Stimulated activated memory B cell treated with anti-CD40 and anti-IgM and Interleukin-4, amounts not matched to agents 10 μg/mL and 1 μg/mL and 100 μg/mL, for 72 hours (primary cell): ENCODE measurements around the gene CCDC187.

Experiments used
- ATAC-seq: fragments of 150-1000 bp; cut with Tn5 transposase; 2 replicates; pipeline ENCODE4 v1.10.0; 2021
- H3K27ac Mint-ChIP-seq: one replicate; pipeline ENCODE4 v1.8.0; 2022; ENCODE audit warnings: mild to moderate bottlenecking, mixed read lengths
- H3K27me3 Mint-ChIP-seq: one replicate; pipeline ENCODE4 v1.8.0; 2022; ENCODE audit warnings: mixed read lengths
- H3K36me3 Mint-ChIP-seq: one replicate; pipeline ENCODE4 v1.8.0; 2022; ENCODE audit warnings: mixed read lengths
- H3K4me1 Mint-ChIP-seq: one replicate; pipeline ENCODE4 v1.8.0; 2022; ENCODE audit warnings: mixed read lengths
- H3K4me3 Mint-ChIP-seq: one replicate; pipeline ENCODE4 v1.8.0; 2022; ENCODE audit warnings: mild to moderate bottlenecking, moderate library complexity, mixed read lengths
- H3K9me3 Mint-ChIP-seq: one replicate; pipeline ENCODE4 v1.8.0; 2022; ENCODE audit warnings: mixed read lengths

Gene CCDC187

GRCh38 chr9:136342181-136343120 is 38.6 kb upstream of the CCDC187 start:
- Mint-ChIP-seq H3K9me3 (no peaks in the 10 kb centered on the region), H3K4me3 (no peak overlapping the region), H3K27me3 (peaks cover 18% of the 10 kb centered on the region), H3K36me3 (no peaks in the 10 kb centered on the region), H3K4me1 (peaks cover 8% of the 10 kb centered on the region), H3K27ac (no peak overlapping the region)
- ATAC-seq: peak; percentile 52

- ATAC-seq: no peak
- Mint-ChIP-seq H3K27ac (no peak overlapping the region), H3K36me3 (no peaks in the 10 kb centered on the region), H3K4me1 (peaks cover 8% of the 10 kb centered on the region), H3K9me3 (no peaks in the 10 kb centered on the region), H3K4me3 (no peak overlapping the region), H3K27me3 (peaks cover 11% of the 10 kb centered on the region)
Measured at GRCh38 chr9:136341769-136342168, 37.9 kb upstream of the CCDC187 start.

GRCh38 chr9:136341042-136341655 is 37.3 kb upstream of the CCDC187 start:
- no peaks in the 10 kb centered on the region for H3K9me3 Mint-ChIP-seq
- no peak overlapping the region for H3K27ac Mint-ChIP-seq
- H3K4me3 Mint-ChIP-seq: no peak overlapping the region
- H3K36me3 Mint-ChIP-seq: no peaks in the 10 kb centered on the region
- ATAC-seq: no peak
- peaks cover 8% of the 10 kb centered on the region for H3K4me1 Mint-ChIP-seq
- H3K27me3 Mint-ChIP-seq: peaks cover 10% of the 10 kb centered on the region

GRCh38 chr9:136340356-136341041 is 36.6 kb upstream of the CCDC187 start:
- Mint-ChIP-seq H3K4me3 (no peak overlapping the region), H3K27ac (no peak overlapping the region), H3K4me1 (peaks cover 8% of the 10 kb centered on the region), H3K9me3 (no peaks in the 10 kb centered on the region), H3K36me3 (no peaks in the 10 kb centered on the region), H3K27me3 (peaks cover 10% of the 10 kb centered on the region)
- no peak for ATAC-seq

DNA sequence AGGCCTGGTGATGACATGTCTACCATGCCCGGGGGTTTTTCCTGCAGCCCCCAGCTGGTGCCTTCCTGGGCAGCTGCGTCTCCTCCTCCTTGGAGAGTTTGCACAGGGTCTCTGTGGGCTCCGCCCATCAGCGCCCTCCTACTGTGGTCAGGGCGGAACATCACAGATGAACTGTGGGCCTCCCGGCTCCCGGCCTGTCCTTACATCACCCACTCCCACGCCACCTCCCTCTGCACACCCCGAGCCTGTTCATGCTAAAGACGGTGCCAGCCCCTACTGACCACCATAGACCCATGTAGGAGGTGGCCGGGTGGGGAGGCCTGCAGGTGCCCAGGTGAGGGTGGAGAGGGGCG is 36.0 kb upstream of the CCDC187 start:
- Mint-ChIP-seq H3K4me3 (no peak overlapping the region), H3K9me3 (no peaks in the 10 kb centered on the region), H3K27ac (no peak overlapping the region), H3K27me3 (peaks cover 6% of the 10 kb centered on the region), H3K36me3 (no peaks in the 10 kb centered on the region), H3K4me1 (peaks cover 8% of the 10 kb centered on the region)
- no peak for ATAC-seq

GRCh38 chr9:136339173-136339957 is 35.5 kb upstream of the CCDC187 start:
- Mint-ChIP-seq H3K36me3 (no peaks in the 10 kb centered on the region), H3K27ac (no peak overlapping the region), H3K4me1 (peaks cover 8% of the 10 kb centered on the region), H3K4me3 (no peak overlapping the region), H3K9me3 (no peaks in the 10 kb centered on the region), H3K27me3 (no peaks in the 10 kb centered on the region)
- ATAC-seq: peak; percentile 47

GRCh38 chr9:136338511-136338910 is 34.6 kb upstream of the CCDC187 start:
- no peaks in the 10 kb centered on the region for H3K36me3 Mint-ChIP-seq
- H3K27me3 Mint-ChIP-seq: peaks cover 2% of the 10 kb centered on the region
- H3K4me3 Mint-ChIP-seq: no peak overlapping the region
- no peak for ATAC-seq
- no peak overlapping the region for H3K27ac Mint-ChIP-seq
- no peaks in the 10 kb centered on the region for H3K9me3 Mint-ChIP-seq
- H3K4me1 Mint-ChIP-seq: peaks cover 8% of the 10 kb centered on the region

DNA sequence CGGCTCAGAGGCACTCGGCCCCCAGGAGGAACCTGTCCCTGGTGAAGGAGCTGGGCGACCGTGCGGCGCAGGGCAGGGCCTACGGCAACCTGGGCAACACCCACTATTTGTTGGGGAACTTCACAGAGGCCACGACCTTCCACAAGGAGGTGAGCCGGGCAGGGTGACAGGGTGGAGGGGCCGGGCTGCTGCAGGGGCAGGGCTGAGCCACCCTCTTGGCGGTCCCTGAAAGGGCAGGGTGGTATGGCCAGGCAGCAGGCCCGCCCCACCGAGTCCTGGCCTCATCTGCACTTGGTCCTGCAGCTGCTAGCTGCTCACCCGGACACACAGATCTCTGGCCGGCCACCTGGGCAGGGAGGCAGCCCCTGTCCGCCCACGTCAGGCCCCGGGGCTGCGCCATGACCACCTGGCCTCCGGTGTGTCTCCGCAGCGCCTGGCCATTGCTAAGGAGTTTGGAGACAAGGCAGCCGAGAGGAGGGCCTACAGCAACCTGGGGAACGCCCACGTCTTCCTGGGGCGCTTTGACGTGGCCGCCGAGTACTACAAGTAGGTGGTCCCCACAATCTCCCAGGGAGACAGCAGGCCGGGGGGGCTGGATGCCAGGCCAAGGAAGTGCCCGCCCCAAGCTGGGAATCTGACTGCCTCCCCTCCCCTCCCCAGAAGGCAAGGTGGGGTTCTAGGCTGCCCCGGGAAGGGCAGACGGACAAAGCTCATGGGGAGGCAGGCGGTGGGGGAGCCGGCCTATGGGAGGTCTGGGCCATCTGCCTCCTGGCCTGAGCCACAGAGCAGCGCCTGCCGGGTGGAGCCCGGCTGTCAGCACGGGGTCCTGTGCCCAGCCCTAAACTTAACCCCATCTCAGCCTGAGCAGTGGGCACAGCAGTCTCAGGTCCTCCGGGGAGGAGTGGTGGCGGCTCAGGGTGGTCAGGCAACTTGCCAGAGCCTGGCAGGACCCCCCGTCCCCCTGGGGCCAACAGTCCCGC is 33.8 kb upstream of the CCDC187 start:
- Mint-ChIP-seq H3K4me1 (peaks cover 8% of the 10 kb centered on the region), H3K36me3 (no peaks in the 10 kb centered on the region), H3K9me3 (no peaks in the 10 kb centered on the region), H3K4me3 (no peak overlapping the region), H3K27me3 (peaks cover 10% of the 10 kb centered on the region), H3K27ac (no peak overlapping the region)
- no peak for ATAC-seq

DNA sequence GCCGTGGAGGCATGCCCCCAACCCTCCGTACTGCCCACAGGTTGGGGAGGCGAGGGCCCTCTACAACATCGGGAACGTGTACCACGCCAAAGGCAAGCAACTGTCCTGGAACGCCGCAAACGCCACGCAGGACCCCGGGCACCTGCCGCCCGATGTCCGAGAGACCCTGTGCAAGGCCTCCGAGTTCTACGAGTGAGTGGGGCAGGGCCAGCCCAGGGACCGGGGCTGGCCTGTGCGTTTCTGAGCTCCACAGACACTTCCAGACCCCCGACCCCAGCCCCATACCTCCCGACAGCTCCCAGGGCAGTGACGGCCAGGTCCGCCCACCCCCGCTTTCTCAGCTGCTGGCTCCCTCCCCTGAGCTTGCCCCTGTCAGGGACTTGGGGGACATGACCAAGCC is 33.0 kb upstream of the CCDC187 start:
- Mint-ChIP-seq H3K36me3 (no peaks in the 10 kb centered on the region), H3K27me3 (peaks cover 18% of the 10 kb centered on the region), H3K9me3 (no peaks in the 10 kb centered on the region), H3K4me1 (peaks cover 8% of the 10 kb centered on the region), H3K4me3 (no peak overlapping the region), H3K27ac (no peak overlapping the region)
- no peak for ATAC-seq

GRCh38 chr9:136336156-136336870 is 32.4 kb upstream of the CCDC187 start:
- Mint-ChIP-seq H3K27ac (no peak overlapping the region), H3K9me3 (no peaks in the 10 kb centered on the region), H3K27me3 (peaks cover 24% of the 10 kb centered on the region), H3K36me3 (no peaks in the 10 kb centered on the region), H3K4me1 (peaks cover 8% of the 10 kb centered on the region), H3K4me3 (no peak overlapping the region)
- no peak for ATAC-seq

- H3K27me3 Mint-ChIP-seq: peaks cover 32% of the 10 kb centered on the region
- no peaks in the 10 kb centered on the region for H3K9me3 Mint-ChIP-seq
- no peaks in the 10 kb centered on the region for H3K36me3 Mint-ChIP-seq
- no peak overlapping the region for H3K4me3 Mint-ChIP-seq
- ATAC-seq: no peak
- no peak overlapping the region for H3K27ac Mint-ChIP-seq
- peaks cover 8% of the 10 kb centered on the region for H3K4me1 Mint-ChIP-seq
Measured at GRCh38 chr9:136335296-136336155, 31.6 kb upstream of the CCDC187 start.

- Mint-ChIP-seq H3K4me3 (no peak overlapping the region), H3K9me3 (no peaks in the 10 kb centered on the region), H3K27ac (no peak overlapping the region), H3K27me3 (peaks cover 41% of the 10 kb centered on the region), H3K36me3 (no peaks in the 10 kb centered on the region), H3K4me1 (peaks cover 8% of the 10 kb centered on the region)
- ATAC-seq: peak; percentile 1
Measured at GRCh38 chr9:136334541-136334940, 30.6 kb upstream of the CCDC187 start.

GRCh38 chr9:136333486-136333885 is 29.6 kb upstream of the CCDC187 start:
- Mint-ChIP-seq H3K9me3 (no peaks in the 10 kb centered on the region), H3K4me1 (peaks cover 6% of the 10 kb centered on the region), H3K36me3 (no peaks in the 10 kb centered on the region), H3K27ac (no peak overlapping the region), H3K4me3 (no peak overlapping the region), H3K27me3 (peaks cover 52% of the 10 kb centered on the region)
- ATAC-seq: no peak
